ENCODE data around the gene HOXB7.
A peak's percentile ranks its signal among the peaks of the same experiment; 100 is the strongest.

The HOXB7 gene

DNA sequence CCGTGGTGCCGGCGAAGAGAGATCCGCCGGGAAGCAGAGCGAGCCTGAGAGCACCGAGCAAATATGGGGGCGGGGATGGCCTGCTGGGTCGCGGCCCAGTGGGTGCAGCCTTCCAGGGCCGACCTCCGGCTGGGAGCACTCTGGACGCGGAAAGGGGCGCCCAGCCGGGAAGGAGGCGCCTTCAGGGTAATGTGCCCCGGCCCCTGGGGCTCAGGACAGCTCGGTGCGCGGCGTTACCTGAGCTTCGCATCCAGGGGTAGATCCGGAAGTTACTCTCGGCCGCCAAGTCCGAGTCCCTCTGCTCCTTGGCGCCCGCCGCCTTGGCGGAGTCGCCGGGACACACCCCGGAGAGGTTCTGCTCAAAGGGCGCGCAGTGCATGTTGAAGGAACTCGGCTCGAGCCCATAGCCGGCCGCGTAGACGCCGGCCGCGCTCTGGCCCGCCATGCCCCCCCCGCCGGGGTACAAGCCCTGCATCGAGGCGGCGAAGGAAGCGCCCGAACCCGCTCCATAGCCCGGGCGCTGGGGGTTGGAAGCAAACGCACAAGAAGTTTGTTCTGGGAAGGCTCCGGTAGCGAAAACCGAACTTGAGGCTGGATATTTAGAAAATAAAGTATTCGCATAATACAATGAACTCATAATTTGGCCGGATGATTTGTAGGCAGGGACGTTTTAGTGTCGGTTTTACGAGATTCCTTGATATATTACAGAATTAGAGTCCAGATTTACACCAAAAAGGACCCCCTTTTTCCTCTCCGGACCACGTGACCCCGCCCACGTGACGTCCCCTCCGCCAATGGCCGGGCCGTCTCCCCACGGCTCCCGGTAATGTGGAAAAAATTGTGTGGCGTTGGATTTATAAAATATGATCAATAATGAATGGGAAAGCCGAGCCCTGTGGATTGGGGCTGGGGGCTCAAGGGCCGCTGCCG, at the start of gene HOXB7:
Gene HOXB7 (minus strand): TSS at position 736 of the 930 bp plus-strand sequence. CDS start 99 bp downstream, at position 637.
- peak; percentile 87 for DNase-seq

DNA sequence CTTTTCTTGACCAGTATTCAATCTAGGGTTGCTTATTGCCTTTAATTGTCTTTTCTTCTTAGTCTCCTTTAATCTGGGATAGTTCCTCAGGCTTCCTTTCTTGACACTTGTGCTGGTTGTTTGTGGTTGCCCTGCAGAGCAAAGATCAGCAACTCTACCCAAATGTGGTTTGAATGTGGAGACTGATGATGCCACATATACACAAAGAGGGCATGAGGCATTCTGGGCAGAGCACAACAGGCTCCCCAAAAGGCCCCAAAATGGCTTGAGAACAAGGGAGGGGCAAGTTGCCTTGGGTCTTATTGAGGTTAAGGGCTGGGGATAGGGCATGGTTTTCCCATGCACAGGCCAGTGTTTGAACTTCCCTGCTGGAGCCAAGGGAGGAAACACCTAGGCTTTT, 45.1 kb upstream of the HOXB7 start:
- DNase-seq: no peak

DNA sequence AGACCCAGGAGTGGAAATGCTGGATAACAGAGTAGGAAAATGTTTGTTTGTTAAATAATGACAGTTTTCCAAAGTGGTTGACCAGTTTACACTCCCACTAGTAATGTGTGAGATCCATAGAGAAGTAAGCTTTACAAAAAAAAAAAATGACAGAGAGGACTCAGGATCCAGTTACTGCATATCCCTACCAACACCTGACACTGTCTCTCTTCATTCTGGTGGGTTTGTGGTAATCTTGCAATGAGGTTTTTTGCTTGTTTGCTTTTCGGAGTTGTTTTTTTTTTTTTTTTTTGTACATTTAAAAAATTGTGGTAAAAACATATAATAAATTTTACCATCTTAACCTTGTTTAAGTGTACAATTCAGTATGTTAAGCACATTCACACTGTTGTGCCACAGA, 38.9 kb upstream of the HOXB7 start:
- DNase-seq: no peak

DNA sequence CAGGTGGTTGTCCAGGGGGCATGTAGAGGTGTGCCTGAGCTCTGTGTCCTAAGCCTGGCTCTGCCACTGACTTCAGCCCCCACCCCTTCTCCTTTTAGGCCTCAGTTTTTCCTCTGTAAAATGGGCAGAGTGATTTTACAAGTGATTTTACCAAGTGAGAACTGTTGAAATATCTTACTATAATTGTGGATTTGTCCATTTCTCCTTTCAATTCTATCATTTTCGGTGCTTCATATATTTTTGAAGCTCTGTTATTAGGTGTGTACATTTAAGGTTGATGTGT, 37.1 kb upstream of the HOXB7 start:
- no peak for DNase-seq

DNA sequence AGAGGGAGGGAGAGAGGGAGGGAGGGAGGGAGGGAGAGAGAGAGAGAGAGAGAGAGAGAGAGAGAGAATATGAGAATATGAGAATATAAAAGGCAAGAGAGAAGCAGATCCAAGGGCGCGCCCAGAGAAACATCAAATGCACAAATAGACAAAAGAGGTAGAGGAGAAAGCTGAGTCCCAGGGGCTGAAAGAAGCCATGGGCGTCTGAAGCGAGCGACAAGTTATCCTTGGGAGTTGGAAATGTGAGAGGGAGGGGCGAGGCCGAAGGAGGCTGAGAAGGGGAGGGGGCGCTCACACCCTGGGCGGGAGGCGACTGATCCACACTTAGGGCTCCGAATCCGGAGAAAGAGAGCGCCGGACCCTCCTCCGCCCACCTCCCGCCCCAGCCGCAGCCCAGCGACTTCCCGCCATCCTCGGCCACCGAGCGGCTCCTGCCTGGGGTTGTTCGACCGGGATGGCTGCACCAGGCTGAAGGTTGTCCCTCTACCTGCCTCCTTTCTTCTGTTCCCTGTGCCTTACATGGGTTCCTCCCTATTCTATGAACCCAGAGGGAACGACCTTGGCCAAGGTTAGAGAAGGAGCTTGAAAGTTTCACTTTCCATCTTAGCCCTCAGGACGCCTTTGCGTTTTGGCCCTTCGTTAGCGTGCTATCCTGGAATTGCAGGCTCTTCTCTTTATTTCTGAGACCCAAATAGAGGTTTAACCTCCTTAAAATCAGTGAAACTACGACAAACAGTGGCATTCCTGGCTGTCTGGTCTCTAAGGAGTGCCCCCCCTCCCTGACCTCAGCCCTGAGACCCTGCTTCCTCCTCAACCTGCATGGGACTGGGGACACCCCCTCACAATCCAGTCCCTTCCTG, 36.5 kb upstream of the HOXB7 start:
- no peak for DNase-seq

DNA sequence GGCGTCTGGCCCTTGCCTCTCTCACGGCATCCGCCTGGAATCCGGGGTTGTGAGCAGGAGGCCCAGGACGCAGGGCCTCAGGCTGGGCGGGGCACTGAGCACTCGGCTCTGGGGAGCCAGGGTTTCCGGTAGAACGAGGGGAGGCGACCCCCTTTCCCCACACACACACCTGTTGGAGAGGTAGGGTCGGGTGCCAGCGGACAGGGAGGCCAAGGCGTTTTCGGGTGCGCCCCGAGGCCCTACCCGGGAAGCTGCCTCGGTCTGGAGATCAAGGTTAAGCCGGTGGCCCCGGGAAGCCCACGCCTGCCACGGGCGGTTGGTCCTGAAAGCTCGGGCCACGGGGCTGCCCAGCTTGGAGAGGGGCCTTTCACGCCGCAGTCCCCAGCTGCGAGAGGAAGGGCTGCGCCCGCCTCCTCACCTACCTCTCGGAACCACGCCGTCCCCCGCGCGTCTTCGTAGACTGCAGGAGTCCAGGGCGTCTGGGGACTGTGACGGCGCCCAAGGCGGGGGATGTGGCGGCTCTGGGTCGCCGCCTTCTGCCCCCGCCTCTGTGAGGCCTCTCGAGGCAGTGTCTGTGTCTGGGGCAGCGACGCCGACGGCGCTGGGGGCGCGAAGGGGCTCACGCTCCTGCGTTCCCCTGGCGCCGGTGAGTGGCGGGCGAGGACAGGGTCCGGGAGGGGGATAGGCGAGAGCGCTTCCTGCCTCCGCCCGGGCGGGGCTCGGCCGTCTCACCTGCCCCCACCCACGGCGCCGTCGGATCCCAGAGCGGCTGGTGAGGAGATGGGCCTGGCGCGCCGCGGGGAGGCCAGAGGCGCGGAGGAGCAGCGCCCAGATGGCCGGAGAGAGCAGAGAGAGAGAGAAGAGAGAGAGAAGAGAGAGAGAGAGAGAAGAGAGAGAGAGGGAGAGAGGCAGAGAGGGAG, 35.6 kb upstream of the HOXB7 start:
- no peak for DNase-seq

DNA sequence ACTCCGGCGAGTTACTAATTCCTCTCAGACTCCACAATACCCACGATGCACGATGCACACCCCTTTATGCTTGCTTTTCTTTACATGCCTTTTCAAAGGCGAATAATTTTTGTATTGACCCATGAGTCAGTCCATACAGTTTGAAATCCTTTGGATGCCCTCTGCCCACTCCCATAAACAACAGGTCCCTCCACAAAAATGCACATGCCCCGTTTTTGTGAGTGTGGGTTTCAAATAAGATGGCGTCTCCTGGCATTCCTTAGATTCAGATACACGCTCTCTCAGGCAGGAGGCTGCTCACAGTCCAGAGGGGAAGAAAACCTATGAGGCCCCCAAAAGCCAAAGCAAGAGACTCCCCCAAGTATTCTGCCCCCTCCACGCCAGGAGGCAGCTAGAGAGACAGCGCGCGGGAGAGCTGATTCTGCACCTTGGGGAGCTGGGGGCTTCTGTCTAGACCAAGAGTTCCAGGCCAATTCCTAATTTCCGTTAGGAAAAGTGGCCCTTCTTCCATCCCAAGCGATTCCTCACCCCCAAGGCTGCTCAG, 34.9 kb upstream of the HOXB7 start:
- no peak for DNase-seq

DNA sequence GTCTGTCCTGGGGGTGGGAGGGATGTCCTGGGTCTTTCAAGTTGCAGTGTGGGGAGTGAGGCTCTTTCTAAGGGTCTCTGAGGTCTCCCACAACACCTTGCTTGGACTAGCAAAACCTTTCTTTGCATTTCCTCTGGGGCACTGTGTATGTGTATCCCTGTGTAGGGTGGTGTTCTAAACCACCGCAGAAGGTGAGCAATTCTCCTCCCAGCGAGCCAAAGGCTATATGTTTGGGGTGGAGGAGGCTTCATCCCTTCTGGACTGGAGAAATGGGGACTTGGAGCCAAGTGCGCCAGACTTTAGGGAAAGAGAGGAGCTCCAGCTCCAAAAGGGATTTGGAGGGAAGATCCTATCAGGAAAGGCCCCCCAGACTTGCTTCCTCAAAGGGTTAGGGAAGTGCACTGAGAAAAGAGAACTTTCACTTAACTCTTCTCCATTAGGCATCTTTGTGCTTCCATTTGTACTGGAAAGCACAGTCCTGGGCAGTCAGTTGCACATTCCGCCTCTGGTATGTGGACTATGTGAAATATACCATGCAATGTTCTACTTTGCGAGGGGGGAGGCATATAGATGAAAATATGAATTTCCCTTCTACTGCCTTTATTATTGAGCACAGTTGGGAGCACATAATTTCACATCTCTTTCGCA, 34.2 kb upstream of the HOXB7 start:
- DNase-seq: no peak

DNA sequence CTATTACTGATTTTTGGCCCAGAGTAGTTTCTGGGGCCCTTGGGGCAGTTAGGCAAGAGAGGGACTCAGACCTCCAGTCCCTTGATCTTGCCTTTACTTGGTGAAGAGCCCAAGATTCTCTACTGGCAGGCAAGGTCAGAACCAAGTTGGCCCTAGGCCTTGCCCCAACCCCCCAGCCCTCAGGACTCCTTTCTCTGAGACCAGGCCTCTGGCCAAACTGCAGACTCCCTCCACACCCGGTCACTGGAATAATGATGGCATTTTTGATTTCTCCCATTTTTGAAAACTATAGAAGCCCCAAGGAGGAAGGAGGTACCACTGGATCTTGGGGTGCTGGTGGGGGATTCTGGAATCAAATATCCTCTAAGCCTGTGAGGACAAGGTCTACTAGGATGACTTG, 33.3 kb upstream of the HOXB7 start:
- no peak for DNase-seq

DNA sequence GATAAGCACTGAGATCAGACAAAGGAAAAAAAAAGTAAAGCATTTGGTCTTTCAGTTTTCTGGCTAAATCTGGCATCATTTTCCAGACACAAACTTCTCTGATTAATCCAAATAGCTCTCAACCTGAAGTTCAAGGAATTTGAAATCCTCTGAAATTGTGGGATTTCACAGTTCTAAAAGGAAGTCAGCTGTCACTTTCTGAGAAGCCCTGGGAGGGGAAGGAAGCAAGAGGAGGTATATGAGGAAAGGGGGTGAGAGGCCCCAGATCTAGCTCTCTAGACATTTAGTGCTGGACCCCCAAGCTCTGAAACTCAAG, 32.8 kb upstream of the HOXB7 start:
- DNase-seq: no peak

DNA sequence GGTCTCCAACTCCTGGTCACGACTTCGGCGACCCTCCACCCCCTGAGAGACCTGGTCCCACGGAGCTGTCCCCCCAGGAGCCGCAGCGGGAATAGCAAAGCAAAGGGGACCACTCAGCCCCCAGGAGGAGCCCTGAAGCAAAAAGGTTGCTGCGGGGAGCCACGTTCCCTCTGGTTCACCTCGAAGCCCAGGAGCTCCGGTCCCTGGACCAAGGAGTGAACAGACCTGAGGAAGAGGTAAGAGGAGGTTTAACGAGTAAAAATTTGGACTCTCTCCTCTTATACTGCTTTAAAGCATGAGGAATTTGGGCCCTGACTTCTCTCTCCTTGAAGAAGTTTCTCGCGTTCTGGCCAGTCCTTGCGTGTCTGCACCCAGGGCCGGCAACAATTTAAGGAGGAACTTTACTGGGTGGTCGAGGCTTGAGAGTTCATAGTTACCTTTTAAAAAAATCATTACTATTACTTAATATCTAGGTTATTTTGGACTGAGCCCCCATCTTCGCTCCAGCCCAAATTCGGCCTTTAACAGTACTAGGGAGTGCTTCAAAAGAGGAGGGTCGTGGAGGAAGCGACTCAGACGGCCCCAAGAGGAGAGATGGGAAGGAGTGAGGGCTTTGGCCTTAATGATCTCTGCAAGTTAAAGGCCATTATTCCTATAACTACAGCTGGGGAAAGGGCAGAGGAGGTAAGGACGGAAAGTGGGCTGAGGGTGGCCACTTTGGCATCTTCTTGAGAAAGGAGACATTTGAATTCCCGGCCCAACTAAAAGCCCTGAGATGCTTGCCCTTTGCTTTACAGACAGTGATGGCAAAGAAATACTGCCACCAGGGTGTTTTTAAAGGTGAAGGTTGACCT, 32.3 kb upstream of the HOXB7 start:
- no peak for DNase-seq

DNA sequence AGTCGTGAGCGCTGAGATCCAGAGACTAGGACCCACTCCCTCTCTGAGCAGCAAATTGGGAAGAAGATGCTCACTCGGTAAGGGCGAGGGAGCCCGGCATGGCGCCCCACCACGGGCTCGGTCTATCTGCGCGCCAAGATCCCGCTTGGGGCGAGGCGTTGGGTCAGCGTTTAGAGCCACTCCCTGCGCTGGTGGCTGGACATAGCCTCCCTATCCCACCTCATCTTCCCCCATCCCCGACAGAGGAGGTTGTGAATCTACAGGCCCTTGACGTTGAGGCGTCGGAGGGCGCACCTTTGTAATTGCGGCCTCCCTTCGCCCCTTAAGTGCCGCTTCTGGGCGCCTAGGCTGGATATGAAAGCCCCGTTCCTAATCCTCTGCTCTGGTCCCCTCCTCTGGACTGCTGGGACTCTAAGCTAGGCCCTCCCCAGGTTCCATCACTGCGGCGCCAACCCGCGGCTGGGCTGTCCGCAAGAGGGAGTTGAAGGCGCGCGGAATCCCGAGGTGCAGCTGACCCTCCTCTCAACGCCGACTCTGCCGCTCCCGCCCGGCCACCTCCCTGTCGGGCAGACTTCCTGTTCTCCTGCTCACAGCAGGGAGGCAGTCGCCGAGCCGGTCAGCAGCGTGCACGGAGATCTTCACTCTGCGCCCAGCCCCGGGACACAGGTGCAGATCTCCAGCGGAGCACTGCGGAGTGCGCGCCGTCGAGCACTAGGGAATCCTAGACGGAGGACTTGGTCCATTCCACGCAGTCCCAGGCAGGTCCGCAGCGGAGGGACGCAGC, 31.4 kb upstream of the HOXB7 start:
- DNase-seq: no peak

DNA sequence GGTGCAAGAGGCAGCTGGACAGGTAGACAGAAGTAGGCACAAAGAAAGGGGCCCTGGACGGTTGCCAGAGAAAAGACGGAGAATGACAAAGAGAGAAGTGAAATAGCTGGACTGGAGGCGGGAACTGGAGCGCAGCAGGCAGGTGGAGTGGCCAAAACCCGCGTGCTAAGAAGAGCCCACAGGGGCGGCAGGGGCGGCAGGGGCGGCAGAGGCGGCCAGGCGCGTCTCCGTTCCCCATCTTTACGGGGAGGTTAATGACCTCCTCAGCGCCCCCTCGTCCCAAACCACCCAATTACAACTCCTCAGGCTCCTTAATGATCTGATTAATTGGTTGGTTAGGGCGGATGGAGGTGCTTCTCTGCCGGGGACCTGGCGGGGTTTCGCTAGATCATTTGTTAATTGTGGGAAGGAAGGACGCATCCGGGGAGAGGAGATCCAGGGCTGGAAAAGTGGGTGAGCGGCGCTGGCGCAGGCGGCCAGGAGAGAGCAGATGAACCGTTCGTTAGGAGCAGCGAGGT, 30.8 kb upstream of the HOXB7 start:
- no peak for DNase-seq

DNA sequence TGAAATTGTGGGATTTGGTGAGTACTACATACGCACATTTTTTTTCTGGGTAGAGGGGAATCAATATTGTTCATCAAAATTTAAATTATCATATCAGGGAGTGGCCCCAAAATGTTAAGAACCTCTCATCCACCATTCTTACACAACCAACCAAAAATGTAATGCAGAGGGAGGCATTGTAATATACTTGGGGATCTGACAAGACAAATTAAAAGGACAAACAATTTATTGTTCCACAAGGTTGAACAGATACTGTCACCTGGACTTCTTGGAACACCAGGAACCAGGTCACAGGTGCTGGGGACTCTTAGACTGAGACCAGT, 30.0 kb upstream of the HOXB7 start:
- no peak for DNase-seq

DNA sequence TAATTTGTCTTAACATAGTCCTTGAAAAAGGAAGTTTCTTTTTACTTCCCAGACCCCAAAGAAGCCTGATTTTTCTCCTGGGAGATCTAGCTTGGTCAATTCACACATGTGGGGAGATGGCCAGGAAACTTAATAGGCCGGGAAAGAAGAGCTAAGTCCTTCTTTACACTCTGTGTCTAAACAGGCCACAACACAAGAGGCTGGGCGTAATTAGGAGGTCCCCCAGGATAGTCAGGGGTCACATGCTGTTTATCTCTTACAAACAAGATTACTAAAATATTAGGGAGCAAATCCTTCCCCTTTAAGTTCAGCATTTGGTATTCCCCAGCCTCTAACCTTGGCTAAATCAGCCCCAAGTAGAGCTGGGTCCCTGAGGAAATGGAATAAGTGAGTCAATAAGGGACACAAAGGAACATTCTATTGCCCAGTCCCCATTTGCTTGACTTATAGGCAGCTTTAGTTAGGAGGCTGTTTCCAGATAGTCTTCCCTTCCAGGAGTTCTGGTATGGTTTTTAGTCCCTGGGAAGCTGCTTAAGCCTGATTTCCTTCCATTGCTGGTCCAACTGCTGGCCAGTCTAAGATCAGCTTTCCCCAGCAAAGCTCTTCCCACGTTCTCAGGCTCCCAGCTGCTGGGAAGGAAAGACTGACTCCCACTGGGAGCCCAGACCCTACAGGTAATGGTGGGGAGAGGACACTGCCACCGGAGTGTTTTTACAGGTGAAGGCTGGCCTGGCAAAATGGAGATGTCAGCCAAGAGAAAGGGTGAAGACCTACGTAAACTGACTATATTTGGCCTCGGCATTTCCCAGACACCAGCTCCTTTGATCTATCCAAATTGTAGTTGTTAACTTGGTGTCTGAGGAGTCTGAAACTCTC, 29.4 kb upstream of the HOXB7 start:
- no peak for DNase-seq

DNA sequence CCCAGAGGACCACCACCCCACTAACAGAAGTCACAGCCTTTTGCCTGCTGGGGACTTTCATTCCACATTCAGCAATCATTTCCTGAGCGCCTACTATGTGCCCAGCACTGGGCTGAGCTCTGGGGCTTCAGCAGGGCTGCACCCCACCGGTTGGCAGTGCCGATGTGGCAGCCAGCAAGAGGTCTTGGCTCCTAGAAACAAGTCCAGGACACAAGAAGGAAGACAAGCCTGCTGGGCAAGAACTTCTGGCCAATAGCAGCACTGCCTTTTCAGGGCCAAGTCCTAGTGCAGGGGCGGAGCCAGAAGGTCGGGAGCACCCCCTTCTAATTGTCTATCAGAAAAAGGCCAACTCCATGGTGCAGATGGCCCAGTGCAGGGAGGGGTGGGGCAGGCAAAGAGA, 28.3 kb upstream of the HOXB7 start:
- DNase-seq: no peak

DNA sequence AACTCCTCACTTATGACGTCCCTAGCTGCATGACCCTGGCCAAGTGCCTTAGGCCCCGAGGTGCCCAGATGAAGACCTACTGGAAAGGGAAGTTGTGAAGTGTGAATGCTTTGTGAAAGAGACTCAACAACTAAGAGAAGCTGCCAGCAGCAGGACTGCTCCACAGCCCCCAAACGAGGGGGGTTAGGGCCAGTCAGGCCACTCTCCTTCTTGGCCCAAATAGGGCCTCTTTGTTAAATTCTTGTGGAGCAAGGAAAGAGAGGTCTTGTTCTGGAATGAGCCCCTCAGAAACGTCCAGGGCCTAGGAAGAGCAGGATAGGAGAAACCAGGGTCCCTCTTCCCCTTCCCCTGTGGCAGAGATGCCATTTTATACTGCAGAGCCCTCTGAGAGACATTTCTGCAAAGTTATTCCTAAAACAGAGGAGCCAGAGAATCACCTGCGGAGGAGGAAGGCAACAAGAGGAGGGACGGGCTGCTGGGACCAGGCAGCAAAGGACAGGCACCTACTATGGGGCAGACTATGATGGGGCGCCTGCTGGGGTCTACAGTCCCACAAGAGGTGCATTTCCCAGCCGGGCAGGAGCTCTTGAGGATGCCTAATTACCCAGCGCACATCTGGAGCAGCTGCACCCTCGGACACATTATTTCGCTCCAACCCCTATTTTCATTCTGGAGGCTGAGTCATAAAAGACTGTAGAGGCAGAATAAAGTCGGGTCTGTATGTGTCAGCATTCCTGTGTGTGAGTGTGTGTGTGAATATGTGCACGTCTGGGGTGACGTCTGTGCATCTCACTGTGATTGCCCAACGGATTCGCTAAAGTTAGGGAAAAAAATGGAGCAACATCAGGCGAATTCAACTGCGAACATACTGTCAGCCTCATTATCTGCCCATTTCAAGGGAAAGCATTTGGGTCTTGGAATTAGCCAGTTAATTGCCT, 26.8 kb upstream of the HOXB7 start:
- no peak for DNase-seq

Measured in activated CD8-positive, alpha-beta memory T cell treated with anti-CD3 and anti-CD28 coated beads, Interleukin-2, amount 50 U/mL, for 48 hours (primary cell).